ENCODE data around the gene SRM.
A peak's percentile ranks its signal among the peaks of the same experiment; 100 is the strongest.
"Not testable (repeated sequence)": the region's sequence is repeated elsewhere in the genome, so short reads cannot be mapped to it uniquely, and the experiment has no call there.

Gene SRM

DNA sequence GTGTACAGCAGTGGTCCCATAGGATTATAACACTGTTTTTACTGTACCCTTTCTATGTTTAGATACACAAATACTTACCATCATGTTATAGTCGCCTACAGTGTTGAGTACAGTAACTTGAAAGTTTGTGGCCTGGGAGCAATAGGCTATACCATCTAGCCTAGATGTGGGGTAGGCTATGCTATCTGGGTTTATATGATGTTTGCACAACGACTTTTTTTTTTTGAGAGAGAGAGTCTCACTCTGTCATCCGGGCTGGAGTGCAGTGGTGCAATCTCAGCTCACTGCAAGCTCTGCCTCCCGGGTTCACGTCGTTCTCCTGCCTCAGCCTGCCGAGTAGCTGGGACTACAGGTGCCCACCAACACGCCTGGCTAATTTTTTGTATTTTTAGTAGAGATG, 40.5 kb downstream of the SRM start:
- not testable (repeated sequence) for DNase-seq (ENCODE audit: low read depth in 2 of 2)

DNA sequence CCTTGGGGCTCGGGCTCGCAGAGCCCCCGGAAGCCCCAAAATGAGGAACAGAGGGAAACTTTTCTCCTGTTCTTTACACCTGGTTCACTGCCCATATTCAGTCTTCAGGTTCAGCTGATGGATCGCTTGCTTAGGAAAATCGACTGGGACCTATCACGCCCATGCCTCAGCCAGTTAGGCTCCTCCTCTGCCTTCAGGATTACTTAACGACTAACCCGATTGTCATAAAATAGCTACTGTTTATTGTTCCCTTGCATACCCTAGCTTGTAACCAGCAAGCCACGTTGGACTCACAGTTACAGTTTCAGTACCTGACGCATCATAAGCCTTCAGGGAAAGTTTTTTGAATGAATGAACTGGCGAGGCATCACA, 46.7 kb downstream of the SRM start:
- DNase-seq (ENCODE audit: low read depth in 2 of 2), result no peak

DNA sequence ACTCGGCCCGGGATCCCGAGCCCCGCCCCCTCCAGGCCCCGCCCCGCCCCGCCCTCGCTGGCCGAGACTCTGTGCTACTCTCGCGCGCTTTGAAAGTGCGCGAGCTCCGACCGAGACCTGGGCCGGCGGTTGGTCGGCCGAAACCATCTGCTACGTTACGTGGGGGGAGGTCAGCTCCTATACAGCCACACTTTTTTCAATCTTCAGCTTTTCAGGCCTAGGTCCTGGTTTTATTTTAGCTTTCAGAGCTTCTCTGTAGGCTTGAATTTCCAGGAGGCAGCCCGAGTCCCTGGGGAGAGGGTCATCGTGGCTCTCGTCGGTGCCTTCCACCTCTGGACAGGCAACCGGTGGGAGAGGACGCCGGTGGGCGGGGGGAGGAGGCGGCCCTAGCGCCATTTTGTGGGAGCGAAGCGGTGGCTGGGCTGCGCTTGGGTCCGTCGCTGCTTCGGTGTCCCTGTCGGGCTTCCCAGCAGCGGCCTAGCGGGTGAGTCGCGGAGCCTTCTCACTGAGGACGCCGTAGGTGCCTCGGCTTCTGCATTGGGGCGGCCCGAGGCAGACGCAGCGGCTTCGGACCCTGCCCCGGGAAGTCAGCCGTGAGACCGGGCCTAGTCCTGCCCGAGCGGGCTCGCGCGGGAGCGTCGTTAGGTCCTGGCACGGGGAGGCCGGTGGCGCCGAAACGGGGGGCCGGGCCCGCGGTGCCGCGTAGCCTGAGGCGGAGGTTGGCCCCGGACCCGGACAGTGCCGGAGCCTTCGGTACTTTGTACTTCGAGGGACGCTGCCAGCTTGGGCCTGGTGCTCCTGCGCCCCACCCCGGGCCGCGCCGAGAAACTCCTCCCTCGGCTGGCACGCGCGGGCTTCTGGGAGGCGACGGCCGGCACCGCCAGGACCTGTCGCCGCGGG, 47.3 kb downstream of the SRM start, which contains the start of gene TARDBP:
TARDBP (plus strand) TSS at position 395 of the 900 bp plus-strand sequence. CDS start 1,074 bp downstream, outside the sequence.
- peak; percentile 82 to 88 for DNase-seq (ENCODE audit: low read depth in 2 of 2)

Data from stimulated activated CD4-positive, alpha-beta T cell treated with anti-CD3 and anti-CD28 coated beads, Interleukin-1b, Interleukin-23, amount 100 ng/mL, for 4 hours (primary cell).